Fibroblast of mammary gland (primary cell): ENCODE data around the gene TSPAN5.
A peak's percentile ranks its signal among the peaks of the same experiment; 100 is the strongest.

ENCODE experiments used
- DNase-seq: peaks from one replicate; pipeline ENCODE4 v3.0.0-alpha.2; 2010; ENCODE audit warnings: low read depth
- H3K4me3 ChIP-seq: 2 replicates; pipeline ENCODE4 v1.5.1; 2011; ENCODE audit warnings: low read depth, mild to moderate bottlenecking, low read length, moderate library complexity; ENCODE audit not compliant: control insufficient read depth
- CTCF ChIP-seq: conservative IDR thresholded peaks from 2 replicates; pipeline ENCODE4 v1.5.1; 2011; ENCODE audit warnings: low read depth, low read length, inconsistent platforms; ENCODE audit not compliant: control insufficient read depth, insufficient read depth

The TSPAN5 gene

DNA sequence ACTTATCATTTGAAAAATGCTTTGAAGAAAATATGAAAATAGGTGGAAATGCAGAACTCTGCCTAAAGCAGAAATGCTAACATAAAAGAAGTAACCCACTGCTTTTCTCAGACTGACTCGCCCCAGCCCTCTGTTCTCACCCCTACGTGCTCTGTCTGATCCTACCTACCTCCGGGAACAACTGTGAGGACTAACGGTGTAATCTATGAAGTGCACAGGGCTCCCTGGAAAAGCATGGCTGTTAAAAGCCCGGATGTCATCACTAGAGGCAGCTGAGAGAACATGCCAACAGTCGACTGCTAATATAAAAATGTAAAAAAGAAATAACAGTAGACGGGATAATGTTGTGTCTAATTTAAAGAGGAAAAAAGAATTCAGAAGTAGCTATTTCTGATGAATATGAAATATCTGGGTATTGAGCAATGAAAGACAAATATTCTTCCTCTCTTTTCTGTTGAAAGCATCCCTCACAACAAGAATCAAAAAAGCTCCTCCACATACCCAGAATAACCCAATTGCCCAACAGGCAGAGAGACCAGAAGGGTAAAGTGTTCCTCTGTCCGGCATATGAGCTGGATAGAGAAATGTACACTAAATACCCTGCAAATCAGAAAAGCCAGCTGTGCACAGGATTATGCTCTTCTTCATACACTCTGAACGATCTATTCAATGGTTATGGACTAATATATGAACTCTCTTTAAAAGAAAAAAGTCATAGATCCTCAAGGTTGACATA lies 130.7 kb downstream of the TSPAN5 start:
- H3K4me3 ChIP-seq: no peak overlapping the region
- no peak for DNase-seq
- no peak for TF ChIP-seq CTCF

DNA sequence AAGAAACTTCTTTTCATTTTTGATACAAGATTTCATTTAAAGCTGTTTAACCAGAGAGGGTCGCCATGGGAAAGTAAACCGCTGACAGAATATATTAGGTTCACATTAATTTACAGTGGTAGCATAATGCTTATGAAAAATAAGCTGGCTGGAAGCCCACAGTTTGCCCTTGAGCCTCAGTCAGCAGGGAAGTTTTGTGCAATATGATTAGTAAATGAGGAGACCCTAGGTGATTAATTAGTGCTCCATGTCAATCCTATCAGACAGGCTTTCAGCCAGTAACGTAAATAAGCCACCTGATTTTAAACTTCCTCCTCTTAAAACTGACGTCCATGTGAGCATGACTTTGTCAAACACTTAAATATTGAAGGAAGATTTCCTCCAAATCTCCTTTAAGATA lies 134.2 kb downstream of the TSPAN5 start:
- no peak overlapping the region for H3K4me3 ChIP-seq
- no peak for DNase-seq
- TF ChIP-seq CTCF: no peak

DNA sequence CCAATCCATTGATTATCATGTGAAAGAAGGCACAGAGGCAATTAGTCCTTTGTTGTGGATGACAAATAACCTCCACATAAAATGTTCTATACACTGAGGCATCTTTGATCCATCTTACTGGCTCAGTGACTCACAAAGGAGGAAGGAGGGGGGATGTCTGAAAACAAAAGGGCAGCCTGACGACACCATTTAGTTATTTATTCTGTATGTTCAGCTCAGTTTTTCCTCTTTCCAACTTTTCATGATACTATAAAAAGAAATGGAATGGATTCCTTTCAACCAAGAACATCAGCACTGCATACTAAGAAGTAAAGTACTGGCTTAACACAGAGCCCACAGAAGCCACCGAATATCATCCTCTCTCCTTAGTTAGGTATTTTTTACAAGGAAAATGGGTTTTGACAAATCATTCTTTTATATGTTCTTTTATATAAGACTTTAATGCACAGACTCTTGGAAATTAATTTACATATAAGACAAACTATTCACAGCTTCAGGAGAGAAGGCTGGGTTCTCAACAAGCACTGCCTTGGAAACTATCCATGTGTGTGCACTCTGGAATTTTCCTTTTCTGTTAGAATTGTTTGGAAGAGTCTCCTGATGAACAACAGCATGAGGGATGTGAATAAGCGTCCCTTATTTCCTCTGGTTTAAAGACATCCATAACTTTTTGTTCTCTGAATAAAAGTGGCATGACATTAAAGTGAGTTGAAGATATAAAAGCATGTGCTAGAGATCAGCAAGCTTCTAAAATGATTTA lies 135.6 kb downstream of the TSPAN5 start:
- H3K4me3 ChIP-seq: no peak overlapping the region
- peak; percentile 90 for DNase-seq
- TF ChIP-seq CTCF: no peak

- no peak for DNase-seq
- no peak overlapping the region for H3K4me3 ChIP-seq
These were observed 136.3 kb downstream of the TSPAN5 start for GRCh38 chr4:98522062-98522461.

DNA sequence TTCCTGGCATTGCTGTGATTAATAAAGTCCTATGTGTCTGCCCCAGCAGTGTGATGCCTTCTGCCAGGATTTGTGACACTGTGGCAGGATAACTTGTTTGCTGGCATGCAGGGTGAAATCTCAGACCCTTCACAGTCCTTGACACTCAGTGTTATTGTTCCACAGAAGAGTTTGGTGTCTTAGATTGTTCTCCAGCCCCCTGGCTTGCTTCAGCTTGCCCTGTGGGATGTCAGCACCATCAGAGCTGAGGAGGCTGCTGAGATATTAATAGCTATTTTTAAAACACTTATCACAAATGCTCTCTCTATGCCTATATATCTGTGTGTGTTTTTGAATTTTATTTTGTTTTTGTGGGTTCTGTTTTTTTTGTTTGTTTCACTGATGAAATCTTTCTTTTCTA lies 136.9 kb downstream of the TSPAN5 start:
- no peak for TF ChIP-seq CTCF
- no peak overlapping the region for H3K4me3 ChIP-seq
- no peak for DNase-seq

More at GRCh38 chr4:98522062-98522461, 136.3 kb downstream of the TSPAN5 start:
- TF ChIP-seq CTCF: no peak

GRCh38 chr4:98519268-98519977 lies 139.0 kb downstream of the TSPAN5 start:
- H3K4me3 ChIP-seq: no peak overlapping the region
- no peak for TF ChIP-seq CTCF
- peak; percentile 72 for DNase-seq
